Spleen (tissue), 11 donors: Measurements from ENCODE around the gene SIRT5. TPM values are rescaled to one million over a fixed set of nuclear protein-coding genes. Genes with fewer than 3 reads are reported as not detected.
A peak's percentile ranks its signal among the peaks of the same experiment; 100 is the strongest.

Experiments used
- DNase-seq: peaks from one replicate; pipeline ENCODE4 v3.0.0-alpha.2; 2020
- H3K27ac ChIP-seq, 8 donors: fragments of 200-600 bp; sonication (generic) in 7 of 8; 1 replicate in 4 of 8; 2 replicates in 4 of 8; pipeline versions ENCODE4 v1.5.0 to v1.8.0; 2016 to 2021; ENCODE audit warnings: inconsistent platforms in 4 of 8, mild to moderate bottlenecking in 4 of 8, moderate library complexity in 1 of 8
- H3K27me3 ChIP-seq, 7 donors: fragments of 200-600 bp; sonication (generic) in 6 of 7; replicated peaks in 1 of 7; 1 replicate in 4 of 7; 2 replicates in 3 of 7; pipeline versions ENCODE4 v1.5.0 to v1.8.0; 2016 to 2021; ENCODE audit warnings: inconsistent platforms in 3 of 7, mild to moderate bottlenecking in 1 of 7
- H3K36me3 ChIP-seq, 6 donors: fragments of 200-600 bp; sonication (generic) in 5 of 6; 1 replicate in 4 of 6; 2 replicates in 2 of 6; pipeline versions ENCODE4 v1.5.0 to v1.8.0; 2016 to 2021; ENCODE audit warnings: inconsistent platforms in 2 of 6
- H3K4me1 ChIP-seq, 6 donors: fragments of 200-600 bp; sonication (generic) in 5 of 6; 1 replicate in 3 of 6; 2 replicates in 3 of 6; pipeline versions ENCODE4 v1.5.0 to v1.8.0; 2016 to 2021; ENCODE audit warnings: inconsistent platforms in 3 of 6
- H3K4me3 ChIP-seq, 8 donors: fragments of 200-600 bp; sonication (generic) in 7 of 8; 1 replicate in 4 of 8; 2 replicates in 4 of 8; pipeline versions ENCODE4 v1.5.0 to v1.8.0; 2016 to 2021; ENCODE audit warnings: inconsistent platforms in 4 of 8, mild to moderate bottlenecking in 4 of 8, moderate library complexity in 2 of 8
- H3K9me3 ChIP-seq, 8 donors: fragments of 200-600 bp; sonication (generic) in 7 of 8; 1 replicate in 4 of 8; 2 replicates in 4 of 8; pipeline versions ENCODE4 v1.5.0 to v1.8.0; 2016 to 2021; ENCODE audit warnings: inconsistent platforms in 4 of 8
- CTCF ChIP-seq, 11 experiments: fragments of 200-600 bp in 7 of 11; fragments of 450-650 bp in 4 of 11; sonication (generic) in 4 of 11; IDR thresholded peaks in 8 of 11; conservative IDR thresholded peaks in 3 of 11; 1 replicate in 7 of 11; 2 replicates in 4 of 11; pipeline versions ENCODE4 v1.4.0 to v1.8.0; 2016 to 2021; ENCODE audit warnings: antibody characterized with exemption in 11 of 11, inconsistent platforms in 4 of 11, mild to moderate bottlenecking in 1 of 11
- POLR2A ChIP-seq, 3 donors: fragments of 450-650 bp; IDR thresholded peaks; one replicate each; pipeline ENCODE4 v1.5.1; 2017; ENCODE audit warnings: antibody characterized with exemption in 3 of 3, mild to moderate bottlenecking in 1 of 3
- POLR2AphosphoS5 ChIP-seq, 3 donors: sonication (generic); formaldehyde crosslinking; IDR thresholded peaks; one replicate each; pipeline ENCODE4 v1.5.1; 2017; ENCODE audit warnings: antibody characterized with exemption in 3 of 3
- WGBS, 5 donors: extraction: QIAGEN DNeasy Blood & Tissue Kit in 3 of 5; methylation state at CpG; one replicate each; pipeline versions ENCODE4 v1.1.5 to v1.1.7; 2013 to 2018; 5-methylcytosine and 5-hydroxymethylcytosine counted together
- intact Hi-C: fragments of 100-400 bp; cut with DNase I; formaldehyde crosslinking; loops from one replicate; pipeline ENCODE4 v1.15.0; 2023; ENCODE audit warnings: low total_unique reads
- polyA plus RNA-seq, 3 donors: library from polyadenylated mRNA; stranded (reverse); fragments of 200-250 nt; gene quantifications; one replicate each; pipeline ENCODE4 v1.2.1, GENCODE V29; 2013
- total RNA-seq, 7 donors: library from RNA; depleted of rRNA in 3 of 7; stranded (reverse); fragments of >200 nt in 3 of 7; fragmentation: NEBNext Ultra II Directional in 4 of 7; extraction: Animal tissue kit (Norgen Biotek cat#: 25700) in 4 of 7; gene quantifications; one replicate each; pipeline versions ENCODE4 v1.1.0 to v1.2.1, GENCODE V29; 2016 to 2021
- donor health status: healthy with polysubstance abuse.
- donor health status: DM: no; HTN: no; CAD: no; lungs with moderate emphysema.
- donor health status: DM: no; HTN: no; CAD: no.
- donor health status: Bipolar disorder and iron deficiency.
- donor health status: healthy.
- donor health status: DM: no; HTN: no; CAD: no.
- donor health status: DM: yes; HTN: yes; CAD: no.

Gene SIRT5
- total and polyA plus RNA-seq, 10 donors: 8.2 to 23.7 (median 16.1) TPM

- intact Hi-C loops: no loop called here
Measured at GRCh38 chr6:13604546-13605416, 30.4 kb downstream of the SIRT5 start.

GRCh38 chr6:13605634-13606033 lies 31.2 kb downstream of the SIRT5 start:
- DNase-seq: no peak
- 95 to 98% (median 97%) methylated on average over 4 of the region's 4 CpGs for WGBS, 5 donors

More at GRCh38 chr6:13604546-13605416, 30.4 kb downstream of the SIRT5 start:
- Histone ChIP-seq H3K36me3 (peaks cover 0 to 83% (median 24%) of the 10 kb centered on the region in 6 donors), H3K4me3 (no peak overlapping the region), H3K9me3 (no peaks in the 10 kb centered on the region), H3K27me3 (no peaks in the 10 kb centered on the region), H3K27ac (no peak overlapping the region), H3K4me1 (no peaks in the 10 kb centered on the region)
- TF ChIP-seq POLR2AphosphoS5 (IDR thresholded peaks at IDR 0.05) (no peak), CTCF (IDR thresholded peaks at IDR 0.05 in 8 of 11, conservative IDR thresholded peaks at IDR 0.05 in 3 of 11) (no peak), POLR2A (IDR thresholded peaks at IDR 0.05) (no peak)
- 84 to 98% (median 93%) methylated on average over 2 of the region's 2 CpGs for WGBS, 5 donors
- DNase-seq: no peak

GRCh38 chr6:13611715-13612114 lies 37.3 kb downstream of the SIRT5 start:
- intact Hi-C loops: loop anchor here (5.0 kb wide), 1 partner anchor 101 kb away; the partner anchor contains the start of gene RANBP9
- no peak overlapping the region for H3K4me3 ChIP-seq
- no peak for DNase-seq
- peaks cover 14 to 34% (median 29%) of the 10 kb centered on the region in 6 donors for H3K4me1 ChIP-seq
- peaks cover 0 to 30% (median 4%) of the 10 kb centered on the region in 6 donors for H3K36me3 ChIP-seq
- no peaks in the 10 kb centered on the region for H3K27me3 ChIP-seq
- peak overlapping the region in 3 of 8 donors; percentile 16 to 49 (median 43) for H3K27ac ChIP-seq
- TF ChIP-seq POLR2AphosphoS5 (IDR thresholded peaks at IDR 0.05) (no peak), CTCF (IDR thresholded peaks at IDR 0.05 in 8 of 11, conservative IDR thresholded peaks at IDR 0.05 in 3 of 11) (no peak), POLR2A (IDR thresholded peaks at IDR 0.05) (no peak)
- H3K9me3 ChIP-seq: no peaks in the 10 kb centered on the region
- 38 to 66% (median 53%) methylated on average over 4 of the region's 4 CpGs for WGBS, 5 donors

More at GRCh38 chr6:13605634-13606033, 31.2 kb downstream of the SIRT5 start:
- no peak overlapping the region for H3K27ac ChIP-seq
- TF ChIP-seq POLR2A (IDR thresholded peaks at IDR 0.05) (no peak), CTCF (IDR thresholded peaks at IDR 0.05 in 8 of 11, conservative IDR thresholded peaks at IDR 0.05 in 3 of 11) (no peak), POLR2AphosphoS5 (IDR thresholded peaks at IDR 0.05) (no peak)
- H3K9me3 ChIP-seq: no peaks in the 10 kb centered on the region
- H3K4me3 ChIP-seq: no peak overlapping the region
- H3K27me3 ChIP-seq: no peaks in the 10 kb centered on the region
- intact Hi-C loops: no loop called here
- peaks cover 0 to 1% (median 0%) of the 10 kb centered on the region in 6 donors for H3K4me1 ChIP-seq
- H3K36me3 ChIP-seq: peaks cover 0 to 74% (median 22%) of the 10 kb centered on the region in 6 donors

GRCh38 chr6:13613029-13613594 lies 38.7 kb downstream of the SIRT5 start:
- intact Hi-C loops: loop anchor here (5.0 kb wide), 1 partner anchor 99 kb away; the partner anchor contains the start of gene RANBP9

More at GRCh38 chr6:13613029-13613594, 38.7 kb downstream of the SIRT5 start:
- Histone ChIP-seq H3K4me1 (peaks cover 14 to 46% (median 40%) of the 10 kb centered on the region in 6 donors), H3K9me3 (no peaks in the 10 kb centered on the region), H3K4me3 (no peak overlapping the region), H3K36me3 (peaks cover 3 to 31% (median 15%) of the 10 kb centered on the region in 6 donors), H3K27ac (no peak overlapping the region), H3K27me3 (no peaks in the 10 kb centered on the region)
- DNase-seq: no peak
- no peak for TF ChIP-seq POLR2AphosphoS5 (IDR thresholded peaks at IDR 0.05)
- no peak for TF ChIP-seq POLR2A (IDR thresholded peaks at IDR 0.05)
- no peak for TF ChIP-seq CTCF (IDR thresholded peaks at IDR 0.05 in 8 of 11, conservative IDR thresholded peaks at IDR 0.05 in 3 of 11)
- WGBS, 5 donors: 72 to 81% (median 77%) methylated on average over 3 of the region's 3 CpGs
